GM18520 (cell line): Measurements from ENCODE around the gene LRRC18.

Experiments used
- ATAC-seq: cut with Tn5 transposase; IDR thresholded peaks from one replicate; pipeline ENCODE4 v1.9.1; 2021; ENCODE audit not compliant: unreplicated experiment

Gene LRRC18

DNA sequence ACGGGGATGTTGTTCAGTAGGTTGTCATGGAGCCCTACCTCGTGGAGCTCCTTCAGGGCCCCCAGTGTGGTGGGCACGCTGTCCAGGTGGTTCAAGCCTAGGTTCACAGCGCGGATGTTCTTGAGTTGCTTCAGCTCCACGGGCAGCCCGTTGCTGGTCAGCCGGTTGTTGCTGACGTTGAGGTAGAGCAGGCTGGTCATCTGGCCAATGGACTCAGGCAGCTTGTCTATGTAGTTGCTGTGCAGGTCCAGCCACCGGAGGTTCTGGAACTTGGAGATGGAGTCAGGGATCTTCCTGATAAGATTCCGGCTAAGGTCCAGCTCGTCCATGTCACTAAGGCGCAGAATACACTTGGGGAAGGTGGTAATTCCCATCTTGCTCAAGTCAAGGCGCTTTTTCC, 26.0 kb downstream of the LRRC18 start:
- ATAC-seq = no peak

DNA sequence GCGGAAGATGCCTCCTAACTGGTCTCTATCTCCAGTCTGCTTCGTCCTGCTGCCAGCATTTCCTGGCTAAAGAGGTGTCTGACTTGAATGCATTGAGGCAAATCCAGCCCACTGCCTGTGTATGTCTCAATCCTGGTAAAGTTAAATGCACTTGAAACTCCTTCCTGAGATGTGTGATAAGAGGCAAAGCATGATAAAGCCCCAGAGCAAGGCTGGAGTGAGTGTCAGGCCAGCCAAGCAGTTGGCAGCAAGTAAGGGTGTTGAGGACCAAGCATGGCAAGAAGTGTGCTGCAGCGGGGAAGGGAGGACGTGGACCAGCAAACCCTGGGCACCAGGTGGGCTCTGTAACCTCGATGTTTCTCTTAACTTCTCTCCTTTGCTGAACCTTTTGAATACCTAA, 29.1 kb downstream of the LRRC18 start:
- no peak for ATAC-seq

DNA sequence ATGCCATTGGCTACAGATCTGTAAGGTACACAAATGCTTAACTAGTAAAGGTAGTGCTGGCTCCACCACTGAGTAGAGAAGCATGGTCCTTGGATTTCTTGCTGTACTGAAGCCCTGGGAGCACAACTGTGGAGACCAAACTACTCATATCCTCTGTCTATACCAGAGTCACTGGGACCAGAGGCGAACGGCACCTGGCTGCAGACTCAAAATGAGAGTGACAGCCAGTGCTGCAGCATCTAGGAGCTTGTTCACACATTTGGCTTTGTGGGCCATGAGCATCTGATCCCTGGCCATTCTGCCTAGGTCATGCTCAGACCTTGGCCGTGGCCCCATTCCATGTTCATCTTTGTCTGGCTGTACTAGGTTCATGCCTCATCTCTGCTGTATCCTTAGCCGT, 31.9 kb downstream of the LRRC18 start:
- ATAC-seq = no peak

DNA sequence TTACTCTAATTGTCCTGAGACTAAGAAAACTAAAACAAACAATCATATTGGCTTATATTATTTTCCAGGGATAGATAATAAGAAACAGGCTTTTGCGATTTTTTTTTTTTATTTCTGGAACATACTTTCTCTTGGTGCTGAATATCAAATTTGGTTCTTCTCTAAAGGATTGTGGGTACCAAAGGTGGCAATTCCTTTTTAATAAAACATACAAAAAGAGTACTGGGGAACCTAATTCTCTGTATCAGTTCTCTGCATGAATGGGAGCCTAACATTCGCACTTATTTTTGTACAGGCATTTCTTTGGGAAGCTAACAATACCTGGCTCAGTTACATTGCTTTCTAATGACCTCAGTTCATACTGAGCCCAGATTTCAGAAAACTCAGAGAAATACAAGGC, 32.8 kb downstream of the LRRC18 start:
- ATAC-seq = no peak

DNA sequence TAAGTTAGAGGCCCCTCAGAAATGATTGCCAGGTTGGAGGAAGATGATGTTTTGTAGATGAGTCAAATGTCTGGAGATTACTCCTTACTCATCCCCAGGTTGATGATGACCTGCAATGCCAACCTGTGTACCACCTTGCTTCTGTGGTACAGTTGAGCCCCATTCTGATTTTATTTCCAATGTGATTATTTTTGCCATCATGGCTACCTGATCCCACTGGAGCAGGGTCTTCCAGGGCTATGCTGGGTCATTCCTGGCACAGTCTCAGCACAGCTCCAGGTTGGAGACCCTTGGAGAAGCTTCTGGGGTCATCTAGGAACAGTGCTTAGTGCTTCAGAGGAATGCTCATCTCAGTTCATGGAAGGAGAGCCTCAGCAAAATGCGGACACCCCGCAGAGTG, 34.3 kb downstream of the LRRC18 start:
- ATAC-seq = no peak

DNA sequence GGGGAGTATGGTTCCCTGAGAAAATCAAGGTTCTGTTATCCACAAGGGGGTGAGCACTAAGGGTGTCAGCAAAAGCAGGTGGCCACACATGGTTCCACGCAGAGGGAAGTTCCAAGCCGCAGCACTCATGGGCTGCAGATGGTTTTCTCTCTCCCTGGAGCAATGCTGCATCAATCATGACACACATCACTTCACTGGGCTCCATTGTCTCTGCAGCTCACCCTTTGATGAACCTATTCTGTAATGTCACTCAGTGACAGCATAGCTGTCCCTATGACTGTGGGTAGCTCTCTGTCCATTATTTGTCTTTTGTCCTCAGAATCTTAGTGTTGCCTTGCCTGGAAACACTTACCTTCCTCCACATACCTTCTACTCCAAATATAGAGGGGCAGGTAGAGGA, 34.8 kb downstream of the LRRC18 start:
- ATAC-seq = no peak

DNA sequence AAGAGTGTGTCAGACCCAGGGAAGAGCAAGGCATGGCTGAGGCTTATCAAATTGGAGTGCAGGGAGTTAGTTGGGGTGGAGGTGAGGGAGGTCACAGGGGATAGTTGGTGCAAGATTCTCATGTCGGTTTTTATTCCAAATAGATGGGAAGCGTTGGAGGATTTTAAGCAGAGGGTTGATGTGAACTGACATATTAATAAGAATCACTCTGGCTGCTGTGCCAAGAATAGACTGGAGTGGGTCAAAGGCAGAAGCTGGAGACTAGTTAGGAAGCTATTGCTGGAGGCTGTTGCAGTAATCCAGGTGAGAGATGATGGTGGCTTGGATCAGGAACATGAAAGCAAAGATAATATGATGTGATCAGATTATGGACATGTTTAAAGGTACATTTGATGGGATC, 36.5 kb downstream of the LRRC18 start:
- ATAC-seq = no peak

DNA sequence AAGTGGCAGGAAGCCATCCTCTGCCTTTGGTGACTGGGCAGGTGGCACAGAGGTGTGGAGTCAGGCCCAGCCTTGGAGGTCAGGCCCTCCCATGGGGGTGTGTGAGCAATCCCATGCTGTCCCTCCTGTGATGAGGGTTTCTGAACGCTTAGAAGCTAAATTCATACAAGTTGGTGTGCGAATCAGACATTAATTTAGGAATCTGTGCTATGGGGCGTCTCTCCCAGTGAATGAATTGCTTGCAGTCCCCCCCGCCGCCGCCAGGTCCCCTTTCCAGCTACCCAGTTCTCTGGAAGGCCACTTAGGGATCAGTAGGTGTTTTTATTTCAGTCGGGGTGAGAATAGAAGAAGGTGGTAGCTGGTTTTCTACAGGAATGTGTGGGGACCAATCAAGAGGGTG, 37.5 kb downstream of the LRRC18 start:
- no peak for ATAC-seq

DNA sequence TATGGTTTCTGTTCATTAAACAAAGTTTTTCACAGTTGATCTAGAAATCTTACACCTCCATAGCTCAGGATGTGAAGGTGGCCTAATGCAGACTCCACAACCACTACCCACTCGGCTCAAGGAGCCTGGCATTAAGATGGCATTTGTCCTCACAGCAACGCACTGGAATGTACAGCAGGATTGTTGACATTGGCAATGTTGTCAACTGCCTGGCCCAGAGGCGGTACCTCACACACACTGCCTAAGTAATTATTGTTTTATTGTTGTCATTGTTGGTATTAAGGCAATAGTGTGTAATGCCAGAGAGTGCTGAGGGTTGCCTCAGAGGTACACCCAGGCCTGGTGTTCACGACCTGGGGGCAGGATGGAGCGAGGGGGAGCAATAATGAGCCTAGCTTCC, 38.3 kb downstream of the LRRC18 start:
- no peak for ATAC-seq

DNA sequence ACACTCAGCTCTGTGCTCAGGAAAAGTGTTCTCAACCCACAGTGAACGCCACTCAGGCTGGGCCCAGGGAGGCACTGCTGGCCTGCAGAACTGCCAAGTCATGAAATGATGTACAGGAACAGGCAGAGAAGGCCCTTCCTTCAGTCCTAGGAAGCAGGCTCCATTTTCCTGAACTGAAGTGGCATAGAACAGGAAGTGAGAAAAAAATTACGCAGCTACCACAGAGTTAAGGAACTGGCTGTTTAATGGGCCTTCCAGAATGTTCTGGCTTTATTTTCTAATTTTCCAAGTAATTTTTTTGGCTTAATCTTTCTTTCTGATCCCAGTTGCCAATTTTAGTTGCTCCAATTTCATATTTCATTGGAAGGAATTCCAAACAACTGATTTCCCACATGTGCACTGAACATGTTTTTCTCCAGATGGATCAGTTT, 39.3 kb downstream of the LRRC18 start:
- no peak for ATAC-seq

DNA sequence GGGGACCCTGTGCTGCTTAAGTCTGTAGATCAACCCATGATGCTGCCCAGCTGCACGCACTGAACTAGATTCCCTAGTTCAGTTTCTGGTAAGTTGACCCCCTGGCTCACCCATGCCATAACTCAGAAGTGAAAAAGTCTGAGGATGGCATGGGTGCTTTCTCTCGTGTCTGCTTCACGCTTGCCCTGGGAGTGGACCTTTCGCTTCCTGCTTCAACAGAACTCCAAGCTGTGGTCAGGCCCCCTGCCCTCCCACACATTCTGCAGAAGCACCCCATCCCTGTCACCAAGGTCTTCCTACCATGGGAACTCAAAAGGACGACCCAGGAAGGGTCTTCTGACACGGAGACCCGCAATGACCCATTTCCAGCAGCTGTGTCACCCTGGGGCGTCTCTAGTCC, 39.9 kb downstream of the LRRC18 start:
- no peak for ATAC-seq

DNA sequence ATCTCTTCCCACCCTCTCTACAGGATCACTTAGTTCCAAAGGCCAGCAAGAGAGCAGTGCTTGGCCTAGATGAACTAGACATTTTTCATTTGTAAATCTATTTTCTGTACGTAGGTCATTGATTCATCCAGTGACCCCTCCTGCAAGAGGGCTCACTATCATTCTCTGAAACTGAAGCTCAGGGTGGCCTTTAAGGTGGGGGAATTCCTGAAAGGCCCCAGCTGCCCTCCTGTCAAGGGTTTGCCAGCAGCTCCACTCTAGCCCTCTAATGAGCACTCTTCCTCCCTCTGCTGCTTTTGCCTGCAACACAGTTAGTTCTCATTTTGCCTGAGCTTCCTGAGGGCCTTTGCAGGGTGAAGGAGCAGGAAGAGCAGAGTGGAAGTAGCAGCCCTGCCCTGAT, 41.2 kb downstream of the LRRC18 start:
- no peak for ATAC-seq

DNA sequence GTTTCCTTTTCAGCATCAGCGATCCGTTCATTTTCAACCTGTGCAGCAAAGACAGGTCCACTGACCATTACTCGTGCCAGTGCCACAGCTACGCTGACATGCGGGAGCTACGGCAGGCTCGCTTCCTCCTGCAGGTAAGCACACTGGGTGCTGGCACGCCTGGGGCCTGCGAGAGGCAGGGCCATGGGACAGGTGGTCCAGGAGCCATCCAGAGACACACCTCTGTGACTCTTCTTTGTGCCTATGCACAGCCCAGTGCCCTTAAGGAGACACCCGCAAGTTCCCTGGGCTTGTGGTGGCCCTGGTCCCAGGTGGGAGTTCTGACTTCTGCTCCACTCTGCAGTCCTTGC, 42.2 kb downstream of the LRRC18 start:
- no peak for ATAC-seq

DNA sequence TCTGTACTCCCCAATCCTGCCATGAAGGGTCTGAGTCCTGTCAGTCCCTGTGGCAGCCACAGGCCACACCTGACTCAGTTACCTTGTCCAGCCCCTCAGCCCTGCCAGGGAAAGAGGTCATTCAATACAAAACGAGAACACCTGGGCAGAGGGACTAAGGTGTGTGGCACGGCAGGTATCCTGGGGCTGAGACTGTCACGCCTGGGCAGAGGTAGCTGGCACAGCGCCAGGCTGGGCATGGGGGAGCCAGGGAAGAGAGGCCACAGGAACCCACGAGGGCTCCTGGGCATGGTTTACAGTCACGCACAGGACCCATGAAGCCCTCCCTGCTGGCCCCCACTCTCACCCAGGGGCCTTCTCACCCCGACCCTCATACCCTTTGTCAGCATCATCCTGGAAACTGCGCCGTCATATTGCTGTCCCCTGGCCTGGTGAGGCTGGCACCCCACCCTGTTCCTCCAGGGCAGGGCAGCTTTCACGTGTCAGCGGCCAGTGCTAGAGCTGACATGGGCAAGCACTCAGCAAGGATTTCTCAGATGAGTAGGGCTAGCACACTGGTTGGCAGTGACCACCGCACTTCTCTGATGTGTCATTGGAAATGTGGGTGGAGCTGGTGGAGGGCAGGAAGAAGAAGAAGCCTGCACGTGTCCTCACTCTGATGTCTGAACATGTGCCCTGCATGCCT, 42.7 kb downstream of the LRRC18 start:
- no peak for ATAC-seq

DNA sequence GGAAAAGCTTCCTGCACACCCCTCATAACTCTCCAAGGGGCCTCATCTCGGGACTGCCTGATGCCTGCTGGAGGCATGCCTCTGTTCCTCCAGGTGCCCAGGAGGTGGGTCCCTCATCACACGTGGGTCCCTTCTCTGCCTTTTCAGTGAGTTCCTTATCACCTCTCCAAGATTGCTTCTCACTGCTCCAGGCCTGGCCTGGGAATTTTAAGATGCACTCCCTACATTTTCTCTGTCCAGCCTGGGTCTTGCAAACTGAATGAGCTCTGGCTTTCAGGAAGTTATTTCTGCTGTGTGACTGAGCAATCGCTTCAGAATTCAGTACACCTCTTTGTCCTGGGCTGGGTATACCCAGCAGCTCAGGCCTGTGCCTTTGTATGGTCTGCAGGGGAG, 43.8 kb downstream of the LRRC18 start:
- ATAC-seq = no peak

DNA sequence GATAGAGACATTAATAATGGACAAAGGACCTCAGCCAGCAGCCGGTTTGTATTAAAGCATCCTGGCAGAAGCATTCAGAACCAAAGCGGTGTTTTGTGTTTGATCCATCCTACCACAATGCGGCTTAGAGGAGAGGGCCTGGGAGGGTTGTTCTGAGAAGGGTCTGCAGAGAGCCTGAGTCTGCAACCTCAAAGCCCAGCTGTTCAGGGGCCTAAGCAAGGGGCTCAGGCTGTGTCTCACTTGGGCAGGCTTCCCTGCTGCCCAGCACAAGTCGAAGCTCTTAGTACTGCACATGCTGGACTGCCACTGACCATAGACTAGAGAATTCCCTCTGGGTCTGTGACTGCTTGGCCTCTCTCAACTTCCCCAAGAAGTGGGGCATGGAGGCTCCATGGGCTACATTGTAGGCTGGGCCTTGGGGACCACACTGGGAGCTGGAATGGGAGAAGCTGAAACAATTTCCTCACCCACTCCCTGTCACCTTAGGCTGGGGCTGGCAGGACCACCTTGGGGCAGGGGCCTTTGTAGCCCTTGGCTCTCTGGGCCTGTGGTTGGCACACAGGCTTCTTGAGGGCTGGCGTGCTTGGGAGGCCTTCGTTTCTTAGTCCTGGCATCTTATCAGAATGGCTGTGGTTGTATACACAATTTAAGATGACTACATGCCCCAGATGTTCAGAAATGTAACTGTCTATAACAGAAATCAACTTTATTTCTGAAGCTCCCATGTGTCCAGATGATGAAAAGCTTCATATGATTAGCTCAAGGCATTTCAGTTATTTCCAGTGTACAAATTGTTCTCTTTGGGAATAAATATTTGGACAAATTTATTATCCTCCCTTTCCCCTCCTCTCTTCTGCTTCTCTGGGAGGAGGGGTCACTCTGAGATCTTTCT, 44.5 kb downstream of the LRRC18 start:
- no peak for ATAC-seq

DNA sequence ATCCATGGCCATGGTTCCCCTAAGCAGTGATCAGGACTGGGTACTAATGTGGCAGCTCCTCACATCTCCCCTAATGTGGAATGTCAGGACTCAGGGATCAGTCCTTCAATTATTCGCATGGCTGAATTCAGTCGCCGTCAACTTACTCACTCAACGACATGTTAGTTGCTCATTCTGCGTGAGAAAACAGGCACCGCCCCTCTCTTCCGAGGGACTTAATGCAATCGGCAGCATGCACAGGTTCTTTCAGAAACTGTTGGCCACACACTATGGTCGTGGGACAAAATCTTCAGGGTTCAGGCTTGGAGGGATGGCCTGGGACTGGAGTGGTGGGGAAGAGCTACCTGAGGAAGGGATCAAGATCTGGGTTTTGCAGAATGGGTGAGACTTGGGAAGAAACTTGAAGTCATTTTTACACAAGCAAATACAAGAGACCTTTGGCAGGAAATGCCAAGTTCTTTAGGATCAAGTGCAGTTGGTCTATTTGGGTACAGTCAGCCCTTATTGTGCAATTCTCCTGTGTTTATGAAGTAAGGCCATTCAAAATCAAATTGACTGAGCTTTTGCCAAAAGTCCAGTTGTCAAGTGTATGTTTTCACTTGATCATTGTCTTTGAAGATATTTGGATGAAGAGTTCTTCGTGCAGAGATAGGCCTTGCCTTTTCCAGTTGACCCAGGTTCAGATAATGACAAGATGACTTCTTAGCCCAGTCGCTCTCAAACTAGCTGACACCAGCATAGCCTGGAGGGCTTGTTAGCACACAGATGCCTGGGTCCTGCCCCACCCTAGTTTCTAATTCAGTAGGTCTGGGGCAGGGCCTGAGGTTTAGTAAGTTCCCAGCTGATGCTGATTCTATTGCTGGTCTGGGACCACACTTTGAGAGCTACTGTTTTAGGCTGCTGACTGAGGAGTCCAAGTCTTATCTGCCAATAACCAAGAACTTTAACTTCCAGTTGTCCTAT, 48.5 kb downstream of the LRRC18 start:
- no peak for ATAC-seq

DNA sequence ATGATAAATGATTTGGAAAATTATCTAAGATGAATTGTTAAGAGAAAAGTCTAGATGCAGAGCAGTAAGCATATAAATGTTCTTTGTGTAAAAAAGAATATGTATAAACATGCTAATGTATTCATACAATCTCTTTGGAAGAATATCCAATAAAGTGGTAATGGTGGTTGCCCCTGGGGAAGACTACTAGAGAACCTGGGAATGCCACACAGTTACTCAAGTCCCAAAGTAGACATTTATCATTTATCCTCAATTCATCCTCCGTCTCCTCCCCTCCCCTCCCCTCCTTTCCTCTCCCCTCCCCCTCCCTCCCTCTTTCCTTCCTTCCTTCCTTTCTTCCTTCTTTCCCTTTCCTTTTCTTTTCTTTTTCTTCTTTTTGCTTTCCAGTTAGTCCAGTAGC, 51.7 kb downstream of the LRRC18 start:
- ATAC-seq = no peak

DNA sequence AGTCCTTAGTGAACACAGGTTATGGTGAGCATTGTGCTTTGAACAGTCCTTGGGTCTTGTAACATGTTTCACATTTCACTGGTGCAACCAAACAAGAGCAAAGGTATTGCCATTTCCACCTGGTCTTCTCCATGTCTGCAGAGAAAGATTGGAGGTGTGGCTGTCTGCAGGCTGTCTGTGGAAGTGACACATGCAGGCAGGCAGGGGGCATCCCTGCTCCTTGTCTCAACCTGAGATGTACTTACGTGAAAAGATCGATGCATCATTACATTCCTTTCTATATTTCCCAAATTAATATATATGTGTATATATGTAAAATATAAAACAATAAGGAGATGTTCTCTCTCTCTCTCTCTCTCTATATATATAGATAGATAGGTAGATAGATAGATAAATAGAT, 54.3 kb downstream of the LRRC18 start:
- ATAC-seq = no peak

DNA sequence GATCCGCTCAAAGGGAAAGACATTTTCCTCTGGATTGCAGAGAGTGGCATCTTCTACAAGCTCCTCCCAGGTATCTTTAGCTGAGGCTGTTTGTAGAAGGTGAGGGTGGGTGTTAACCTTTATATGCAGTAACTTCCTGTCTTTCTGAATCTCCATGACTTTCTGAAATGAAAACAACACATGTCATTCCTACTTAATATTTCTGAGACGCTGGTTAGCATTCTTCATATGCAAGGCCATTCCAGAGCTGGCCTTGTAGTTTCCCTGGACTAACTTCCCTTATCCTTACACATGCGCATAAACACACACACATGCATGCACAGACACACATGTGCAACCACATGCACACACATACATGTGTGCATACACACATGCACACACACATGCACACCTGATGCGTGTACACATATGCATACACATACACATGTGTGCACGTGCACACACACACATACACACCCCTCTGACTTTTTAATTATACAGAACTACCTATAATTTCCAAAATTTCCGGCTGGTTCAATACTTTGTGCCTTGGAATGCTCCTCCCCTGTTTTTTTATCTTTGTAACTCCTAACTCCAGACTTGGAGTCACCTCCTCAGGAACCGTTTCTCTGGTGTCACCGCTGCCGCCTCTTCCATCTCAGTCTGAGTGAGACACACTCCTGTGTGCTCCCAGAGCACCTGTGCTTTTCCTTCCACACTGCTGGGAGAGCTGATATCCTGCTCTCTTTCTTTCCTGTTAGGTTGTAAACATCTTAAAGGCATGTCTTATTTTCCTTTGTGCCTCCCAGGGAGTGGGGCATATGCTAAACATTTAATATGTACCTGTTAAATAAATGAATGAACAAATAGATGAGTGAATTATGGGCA, 55.2 kb downstream of the LRRC18 start:
- no peak for ATAC-seq

DNA sequence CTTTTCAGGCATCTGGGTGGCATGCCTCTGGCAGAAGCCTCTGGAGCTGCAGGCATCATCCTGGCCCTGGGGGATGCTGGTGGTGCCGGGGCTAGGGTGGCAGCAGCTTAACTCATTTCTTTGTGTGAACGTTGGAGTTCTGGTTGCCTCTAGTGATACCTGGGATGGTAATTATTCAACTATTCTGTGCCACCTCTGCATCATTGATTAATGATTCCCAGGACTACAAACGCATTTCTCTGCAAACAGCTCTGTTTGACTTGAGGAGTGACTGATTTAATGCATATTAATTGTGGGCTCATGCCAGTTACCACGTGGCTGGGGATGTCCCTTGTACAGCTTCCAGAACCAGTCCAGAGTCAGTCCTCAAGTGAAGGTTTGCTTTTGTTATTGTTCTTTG, 55.9 kb downstream of the LRRC18 start:
- no peak for ATAC-seq
